ENCODE results near the gene AKAP4.

DNA sequence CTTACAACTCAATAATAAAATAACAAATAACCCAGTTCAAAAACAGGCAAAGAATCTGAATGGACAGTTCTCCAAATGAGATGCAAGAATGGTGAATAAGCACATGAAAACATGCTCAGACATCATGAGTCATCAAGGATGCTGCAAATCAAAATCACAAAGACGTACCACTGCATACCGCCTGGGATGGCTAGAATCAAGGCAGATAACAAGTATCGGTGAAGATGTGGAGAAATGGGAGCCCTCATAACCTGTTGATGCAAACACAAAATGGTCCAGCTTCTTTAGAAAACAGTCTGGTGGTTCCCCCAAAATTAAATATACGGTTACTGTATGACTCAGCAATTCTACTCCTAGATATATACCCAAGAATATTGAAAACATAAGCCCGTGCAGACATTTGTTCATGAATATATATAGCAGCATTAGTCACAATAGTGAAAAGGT, 32.5 kb downstream of the AKAP4 start:
- no peak for TF ChIP-seq EP300 (IDR thresholded peaks at IDR 0.05)
- TF ChIP-seq, protein P1, sequence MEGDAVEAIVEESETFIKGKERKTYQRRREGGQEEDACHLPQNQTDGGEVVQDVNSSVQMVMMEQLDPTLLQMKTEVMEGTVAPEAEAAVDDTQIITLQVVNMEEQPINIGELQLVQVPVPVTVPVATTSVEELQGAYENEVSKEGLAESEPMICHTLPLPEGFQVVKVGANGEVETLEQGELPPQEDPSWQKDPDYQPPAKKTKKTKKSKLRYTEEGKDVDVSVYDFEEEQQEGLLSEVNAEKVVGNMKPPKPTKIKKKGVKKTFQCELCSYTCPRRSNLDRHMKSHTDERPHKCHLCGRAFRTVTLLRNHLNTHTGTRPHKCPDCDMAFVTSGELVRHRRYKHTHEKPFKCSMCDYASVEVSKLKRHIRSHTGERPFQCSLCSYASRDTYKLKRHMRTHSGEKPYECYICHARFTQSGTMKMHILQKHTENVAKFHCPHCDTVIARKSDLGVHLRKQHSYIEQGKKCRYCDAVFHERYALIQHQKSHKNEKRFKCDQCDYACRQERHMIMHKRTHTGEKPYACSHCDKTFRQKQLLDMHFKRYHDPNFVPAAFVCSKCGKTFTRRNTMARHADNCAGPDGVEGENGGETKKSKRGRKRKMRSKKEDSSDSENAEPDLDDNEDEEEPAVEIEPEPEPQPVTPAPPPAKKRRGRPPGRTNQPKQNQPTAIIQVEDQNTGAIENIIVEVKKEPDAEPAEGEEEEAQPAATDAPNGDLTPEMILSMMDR (IDR thresholded peaks at IDR 0.05), result no peak
- TF ChIP-seq POLR2A (IDR thresholded peaks at IDR 0.05), result no peak
